ENCODE measurements around the gene KCNJ12.
"Not testable (repeated sequence)": the region's sequence is repeated elsewhere in the genome, so short reads cannot be mapped to it uniquely, and the experiment has no call there.

Gene KCNJ12

DNA sequence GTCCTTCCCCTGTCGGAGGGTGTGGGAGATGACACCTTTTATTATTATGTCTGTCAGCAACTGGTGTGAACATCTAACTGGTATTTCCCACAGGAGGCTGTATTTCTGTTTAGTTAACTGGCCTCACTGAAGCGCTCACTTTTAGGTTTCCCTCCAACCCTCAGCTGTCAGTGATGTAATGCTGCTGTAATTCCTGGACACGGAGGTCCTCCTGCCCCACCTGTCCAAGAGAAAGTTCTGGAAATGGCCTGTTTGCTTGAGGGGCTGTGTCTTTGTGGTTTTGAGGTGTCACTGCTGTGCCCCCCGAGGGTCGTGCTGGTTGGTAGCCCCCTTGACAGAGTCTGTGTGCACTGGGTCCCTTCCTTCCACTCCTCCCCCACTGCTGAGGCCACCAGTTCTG lies 11.5 kb downstream of the KCNJ12 start:
- no peak for DNase-seq (ENCODE audit: low spot score)

DNA sequence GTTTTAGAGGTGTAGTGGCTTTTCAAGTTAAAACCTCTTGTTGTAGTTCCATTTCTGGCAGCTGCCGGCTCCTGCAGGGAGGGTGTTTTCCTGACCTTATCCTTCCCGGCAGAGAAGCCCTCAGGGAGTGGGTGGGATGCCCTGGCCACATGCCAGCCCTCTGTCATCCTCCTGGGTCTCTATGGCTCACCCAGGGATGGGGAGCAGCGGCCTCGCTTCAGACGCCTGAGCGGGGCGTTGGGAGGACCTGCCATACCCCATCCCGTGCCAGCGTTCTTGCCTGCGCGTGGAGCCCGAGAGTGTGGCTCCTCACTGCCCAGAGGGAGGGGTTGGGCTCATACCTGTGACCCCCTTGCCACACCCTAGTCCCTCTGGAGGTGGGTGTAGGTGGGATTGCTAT lies 11.9 kb downstream of the KCNJ12 start:
- DNase-seq (ENCODE audit: low spot score) = no peak

DNA sequence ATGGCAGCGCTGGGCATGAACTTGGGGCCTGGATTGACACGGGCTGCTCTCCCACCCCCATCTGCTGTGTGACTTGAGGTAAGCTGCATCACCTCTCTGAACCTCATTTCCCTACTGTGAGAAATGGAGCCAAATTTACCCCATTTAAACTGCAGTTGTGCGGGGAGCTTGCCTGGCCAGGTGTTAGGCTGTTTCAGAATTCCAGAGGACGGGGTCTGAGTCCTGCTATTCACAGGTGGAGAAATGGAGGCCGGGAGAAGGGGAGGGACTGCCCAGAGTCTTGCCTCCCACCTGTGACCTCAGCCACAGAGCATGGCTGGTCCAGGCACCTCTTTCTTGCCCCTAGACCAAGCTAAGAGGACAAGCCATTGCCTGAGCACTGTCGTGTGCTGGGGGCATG lies 12.8 kb downstream of the KCNJ12 start:
- no peak for DNase-seq (ENCODE audit: low spot score)

DNA sequence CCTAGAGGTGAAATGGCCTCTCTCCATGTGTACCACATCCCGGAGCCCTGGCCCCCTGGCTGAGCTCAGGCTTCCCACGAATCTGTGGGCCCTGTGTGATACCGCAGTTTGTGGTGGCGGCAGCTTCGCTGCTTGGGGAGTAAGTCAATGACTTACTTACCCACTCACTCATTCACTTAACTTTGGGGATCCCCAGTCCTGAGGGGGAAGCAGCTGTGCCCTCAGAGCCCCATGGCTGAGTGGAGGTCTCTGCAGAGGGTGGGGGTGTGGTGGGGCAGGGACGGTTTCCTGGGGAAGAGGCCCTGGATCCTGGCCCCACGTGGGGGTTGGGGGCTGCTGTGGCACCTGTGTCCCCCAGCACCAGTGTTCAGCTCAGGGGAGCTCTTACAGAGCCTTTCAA lies 13.2 kb downstream of the KCNJ12 start:
- no peak for DNase-seq (ENCODE audit: low spot score)

DNA sequence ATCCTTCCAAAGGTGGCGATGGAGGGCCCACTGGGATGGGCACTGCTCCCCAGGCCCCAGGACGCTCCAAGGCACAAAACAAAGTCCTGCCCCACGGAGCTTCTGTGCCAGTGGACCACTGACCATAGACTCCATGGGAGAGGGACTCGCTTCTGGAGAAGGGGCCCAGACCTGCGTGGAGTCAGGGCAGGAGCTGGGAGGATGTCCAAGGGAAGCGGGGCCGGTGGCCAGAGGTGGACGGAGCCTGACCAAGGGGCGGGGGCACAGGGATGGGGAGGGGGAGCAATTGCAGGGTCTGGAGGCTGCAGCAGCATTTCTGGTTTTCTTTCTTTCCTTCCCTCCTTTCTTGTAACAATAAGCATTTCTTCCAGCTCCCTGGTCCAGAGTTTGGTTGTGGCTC lies 14.1 kb downstream of the KCNJ12 start:
- no peak for DNase-seq (ENCODE audit: low spot score)

DNA sequence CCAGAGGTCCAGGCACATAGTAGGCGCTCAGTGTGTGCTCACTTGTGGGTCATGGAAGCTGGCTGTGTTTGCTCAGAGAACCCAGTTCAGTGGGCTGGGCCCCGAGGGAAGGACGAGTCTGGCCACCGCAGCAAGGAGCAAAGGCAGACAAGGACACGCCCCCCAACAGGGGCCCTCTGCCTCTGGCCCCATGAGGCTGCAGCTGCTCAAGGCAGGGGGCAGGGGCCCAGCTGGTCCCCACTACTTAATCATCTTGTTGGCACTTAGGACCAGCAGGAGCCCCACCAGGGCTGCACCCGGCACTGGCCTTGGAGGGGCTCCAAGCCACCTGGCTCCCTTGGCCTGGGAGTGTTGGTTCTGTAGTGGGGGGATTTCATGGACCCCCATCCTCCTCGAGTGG lies 16.1 kb downstream of the KCNJ12 start:
- DNase-seq (ENCODE audit: low spot score) = no peak

DNA sequence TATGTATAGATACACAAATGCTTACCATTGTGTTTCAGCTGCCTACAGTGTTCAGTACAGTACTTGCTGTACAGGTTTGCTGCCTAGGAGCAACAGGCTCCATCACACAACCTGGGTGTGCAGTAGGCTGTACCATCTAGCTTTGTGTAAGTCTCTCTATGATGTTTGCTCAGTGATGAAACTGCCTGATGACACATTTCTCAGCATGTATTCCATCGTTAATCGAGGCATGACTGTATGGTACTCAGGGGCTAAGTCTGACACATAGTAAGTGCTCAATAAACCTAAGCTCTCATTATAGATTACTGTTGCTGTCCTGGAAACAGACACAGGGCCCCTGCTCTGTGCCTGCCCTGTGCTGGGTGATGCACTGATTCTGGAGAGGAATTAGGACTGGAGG lies 18.1 kb downstream of the KCNJ12 start:
- DNase-seq (ENCODE audit: low spot score) = no peak

DNA sequence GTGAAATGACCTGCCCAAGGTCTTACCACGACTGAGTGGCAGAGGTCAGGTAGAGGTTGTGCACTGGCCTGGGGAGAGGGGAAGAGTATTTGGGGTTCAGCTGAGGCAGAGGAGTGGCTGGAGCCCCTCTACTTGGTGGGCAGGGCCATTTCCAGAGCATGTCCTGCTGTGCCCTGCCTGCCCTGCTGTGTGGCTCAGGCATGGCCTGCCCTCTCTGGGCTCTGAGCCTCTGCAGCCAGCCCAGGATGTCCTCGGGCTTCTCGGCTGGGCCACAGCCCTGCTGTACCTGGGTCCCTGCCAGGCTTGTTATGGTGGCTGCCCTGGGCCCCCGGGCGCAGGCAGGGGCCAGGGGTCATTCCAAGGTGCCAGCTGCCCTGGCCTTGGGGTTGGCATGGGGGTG lies 19.6 kb downstream of the KCNJ12 start:
- DNase-seq (ENCODE audit: low spot score) = no peak

DNA sequence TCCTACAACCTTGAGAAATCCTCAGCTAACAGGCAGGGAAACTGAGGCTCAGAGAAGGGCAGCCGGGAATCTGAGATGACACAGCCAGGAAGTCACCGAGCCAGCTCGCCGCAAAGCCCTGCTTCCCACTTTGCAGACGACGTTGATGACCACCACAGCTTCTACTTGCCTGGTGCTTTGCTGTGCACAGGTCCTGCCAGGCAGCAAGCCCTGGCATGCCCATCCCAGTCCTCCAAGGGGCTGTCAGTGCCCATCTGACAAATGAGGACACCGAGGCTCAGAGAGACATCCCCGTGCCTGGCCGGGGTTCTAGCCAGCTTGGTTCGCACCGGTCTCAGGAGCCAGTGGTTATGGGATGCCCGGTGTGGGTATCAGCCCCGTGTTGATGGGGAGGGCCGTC lies 20.1 kb downstream of the KCNJ12 start:
- DNase-seq (ENCODE audit: low spot score) = no peak

DNA sequence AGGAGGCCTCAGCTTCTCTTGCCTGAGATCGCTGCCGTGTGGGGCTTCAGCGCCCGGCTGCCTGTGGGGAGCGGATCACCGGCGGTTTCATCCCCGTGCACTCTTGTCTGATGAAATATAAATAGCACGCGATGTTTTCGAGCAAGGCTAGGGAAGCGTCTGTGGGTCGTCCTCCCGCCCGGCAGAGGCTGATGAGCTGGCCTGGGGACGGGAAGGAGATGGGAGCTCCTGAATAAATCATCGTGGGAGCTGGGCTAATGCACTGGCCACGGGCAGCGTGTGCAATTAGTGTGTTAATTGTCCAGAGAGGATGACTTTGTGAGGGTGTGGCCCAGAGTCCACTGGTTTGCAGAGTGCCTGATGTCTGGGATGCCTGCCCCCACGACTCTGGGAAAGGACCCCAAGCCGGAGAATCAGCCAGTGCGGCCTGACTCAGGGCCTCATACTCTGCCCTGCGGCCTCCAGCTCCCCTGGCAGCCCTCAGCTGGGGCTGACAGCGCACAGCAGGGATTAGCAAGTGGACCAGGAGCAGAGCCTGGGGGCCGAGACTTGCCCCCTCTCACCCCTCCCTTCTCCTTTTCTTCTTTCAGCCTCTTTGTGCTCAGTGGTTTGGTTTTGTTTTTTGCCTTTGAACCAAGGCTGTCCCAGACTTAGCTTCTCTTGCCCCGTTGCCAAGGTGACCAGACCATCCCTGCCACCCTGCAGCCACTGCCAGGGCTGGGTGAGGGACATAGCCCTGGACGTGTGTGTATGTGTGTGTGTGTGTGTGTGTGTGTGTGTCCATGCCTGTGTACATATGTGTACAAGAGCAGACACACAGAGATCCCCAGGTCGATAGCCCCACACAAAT lies 21.4 kb downstream of the KCNJ12 start:
- no peak for DNase-seq (ENCODE audit: low spot score)

DNA sequence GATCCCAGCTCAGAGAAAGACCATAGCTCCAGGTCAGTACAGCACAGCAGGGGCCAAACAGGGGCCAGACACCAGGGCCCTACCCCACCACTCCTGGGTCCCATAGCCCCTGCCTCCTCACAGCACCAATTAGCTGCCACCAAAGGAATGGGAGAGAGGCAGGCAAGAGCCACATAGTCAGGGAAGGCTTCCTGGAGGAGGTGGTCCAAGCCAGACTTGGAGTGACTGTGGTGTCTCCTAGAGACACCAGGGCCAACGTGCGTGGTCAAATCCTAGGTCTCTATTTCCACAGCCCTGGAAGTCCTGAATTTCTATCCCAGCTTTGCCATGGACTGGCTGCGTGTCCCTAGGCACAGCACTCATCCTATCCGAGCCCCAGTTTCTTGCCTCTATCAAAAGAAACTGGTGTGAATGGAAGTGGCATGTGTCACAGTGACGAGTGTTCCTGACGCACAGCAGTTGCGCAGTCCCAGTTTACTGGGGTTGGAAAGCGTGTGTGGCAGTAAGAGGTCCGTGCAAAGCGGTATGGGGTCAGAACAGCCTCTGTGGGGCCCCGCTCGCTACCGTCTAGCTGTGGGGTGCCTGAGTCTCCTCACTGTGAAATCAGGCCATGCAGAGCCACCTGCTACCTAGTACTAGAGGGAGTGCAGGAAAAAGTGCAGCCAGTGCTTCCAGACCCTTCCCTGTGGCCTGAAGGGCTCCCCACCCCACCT lies 23.5 kb downstream of the KCNJ12 start:
- no peak for DNase-seq (ENCODE audit: low spot score)

DNA sequence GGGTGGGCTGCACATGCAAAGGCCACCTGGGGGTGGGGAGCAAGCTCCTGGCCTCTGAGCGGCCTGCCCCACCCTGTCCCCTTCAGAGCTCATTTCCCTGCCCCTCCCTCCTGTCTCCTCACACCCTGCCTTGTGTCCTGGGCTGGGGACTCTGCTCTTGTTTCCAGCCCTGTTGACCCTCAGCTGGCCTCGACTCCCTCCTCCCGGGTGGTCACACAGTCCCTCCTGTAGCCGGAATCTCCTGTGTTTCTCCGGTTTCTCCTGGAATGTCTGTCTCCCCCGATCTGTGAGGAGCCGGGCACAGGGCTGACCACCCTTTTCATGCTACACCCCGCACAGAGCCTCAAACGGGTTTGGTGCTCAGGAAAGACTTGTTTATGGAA lies 24.0 kb downstream of the KCNJ12 start:
- DNase-seq (ENCODE audit: low spot score) = not testable (repeated sequence)

DNA sequence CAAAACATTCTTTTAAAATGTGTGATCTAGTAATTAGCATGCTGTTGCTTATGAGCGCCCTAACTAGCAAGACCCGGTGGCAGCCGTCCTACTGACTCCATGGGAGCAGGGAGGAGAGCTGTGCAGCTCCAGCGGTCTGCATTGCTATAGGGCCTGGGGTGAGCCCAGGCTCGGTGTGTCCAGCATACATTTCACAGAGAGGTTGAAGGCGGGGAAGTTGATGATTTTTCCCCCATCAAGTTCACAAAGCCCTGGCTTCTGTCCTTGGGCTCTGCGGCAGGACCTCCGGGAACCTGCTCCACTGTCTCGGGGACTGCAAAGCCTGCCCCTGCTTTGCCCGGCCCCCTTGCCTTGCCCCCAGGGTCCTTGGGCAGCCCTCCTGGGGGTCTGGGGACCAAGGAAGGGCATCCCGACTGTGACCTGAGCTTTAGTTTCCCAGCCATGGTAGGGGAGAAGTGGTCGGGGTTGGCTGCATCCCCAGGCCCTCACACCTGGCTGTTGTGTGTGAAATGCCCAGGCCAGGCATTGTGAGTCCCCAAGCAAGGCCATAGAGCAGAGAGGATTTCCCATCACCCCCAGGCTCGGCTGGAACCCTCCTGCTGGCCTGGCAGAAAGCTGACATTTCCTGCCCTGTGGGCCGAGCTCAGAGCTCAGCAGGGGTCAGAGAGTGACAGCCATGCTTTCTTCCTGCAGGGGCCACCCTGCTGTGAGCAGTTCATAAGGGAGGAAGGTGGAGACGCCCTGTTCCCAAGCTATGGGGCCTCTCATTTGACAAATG lies 24.8 kb downstream of the KCNJ12 start:
- no peak for DNase-seq (ENCODE audit: low spot score)

DNA sequence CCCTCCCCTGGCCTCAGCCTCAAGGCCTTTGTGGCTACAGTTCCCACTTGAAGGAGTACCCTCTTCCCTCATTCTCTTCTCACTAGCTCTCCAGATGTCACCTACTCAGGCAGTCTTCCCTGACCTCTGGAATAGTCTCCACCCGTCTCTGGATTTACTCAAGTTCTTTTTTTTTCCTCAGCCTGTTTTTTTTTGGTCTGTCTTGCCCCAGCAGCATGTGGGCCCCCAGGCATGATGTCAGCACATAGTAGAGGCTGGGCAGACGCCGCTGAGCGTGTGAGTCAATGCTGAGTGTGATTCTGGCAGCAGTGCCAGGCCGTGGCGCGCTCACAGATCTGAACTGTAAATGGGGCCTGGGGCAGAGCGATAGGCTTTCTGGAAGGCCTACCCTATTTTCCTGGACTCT lies 26.0 kb downstream of the KCNJ12 start:
- peak; percentile 17 for DNase-seq (ENCODE audit: low spot score)

DNA sequence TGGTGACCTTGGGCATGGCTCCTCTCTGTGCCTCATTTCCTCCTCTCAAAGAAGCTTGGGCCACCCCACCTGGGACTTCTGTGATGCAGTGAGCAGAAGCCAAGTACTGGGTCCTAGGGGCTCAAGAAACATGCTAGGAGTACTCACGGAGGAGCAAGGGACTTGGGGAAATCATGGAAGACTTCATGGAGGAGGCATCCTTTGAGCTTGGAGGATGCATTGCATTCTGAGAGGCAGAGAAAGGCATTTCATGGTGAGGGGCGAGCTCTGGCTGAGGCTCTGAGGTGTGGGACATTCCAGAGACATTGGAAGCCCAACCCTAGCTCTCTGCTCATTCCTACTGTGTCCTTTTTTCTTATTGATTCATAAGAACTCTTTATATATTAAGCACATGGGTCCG lies 26.8 kb downstream of the KCNJ12 start:
- not testable (repeated sequence) for DNase-seq (ENCODE audit: low spot score)

DNA sequence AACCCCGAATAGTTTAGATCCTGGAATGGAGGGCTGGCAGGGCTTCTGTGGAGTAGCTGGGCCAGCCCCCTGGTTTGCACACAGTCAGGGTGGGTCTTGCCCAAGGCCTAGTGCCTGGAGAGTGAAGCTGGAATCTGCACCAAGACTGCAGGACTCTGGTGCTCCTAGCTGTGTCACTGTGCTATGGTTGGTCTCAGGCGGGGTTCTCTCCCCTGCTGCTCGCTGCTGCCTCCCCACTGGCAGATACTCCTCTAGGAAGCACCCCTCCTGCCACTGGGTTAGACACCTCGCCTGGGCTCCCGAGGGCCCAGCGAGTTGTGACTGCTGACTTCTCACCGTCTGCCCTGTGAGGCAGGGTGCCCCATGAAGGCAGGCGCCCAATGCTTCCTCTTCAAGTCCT lies 27.9 kb downstream of the KCNJ12 start:
- DNase-seq (ENCODE audit: low spot score) = not testable (repeated sequence)

DNA sequence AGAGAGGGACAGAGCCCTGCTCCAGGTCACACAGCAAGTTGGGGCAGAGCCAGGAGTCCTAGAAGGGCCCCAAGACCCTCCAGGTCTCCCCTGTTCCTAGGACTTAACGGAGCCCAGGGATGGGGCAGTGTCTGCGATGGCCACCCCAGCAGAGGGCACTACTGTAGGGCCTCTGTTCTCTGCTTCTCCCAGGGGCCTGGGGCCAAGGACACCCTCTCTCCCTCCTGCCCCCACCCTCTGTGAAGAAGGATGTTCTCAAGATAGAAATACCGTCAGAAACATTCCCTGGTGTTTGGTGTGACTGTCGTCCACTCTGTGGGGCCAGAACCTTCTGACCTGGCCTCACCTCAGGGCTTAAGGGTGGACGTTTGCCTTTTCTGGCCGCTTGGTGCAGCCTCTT lies 28.4 kb downstream of the KCNJ12 start:
- not testable (repeated sequence) for DNase-seq (ENCODE audit: low spot score)

DNA sequence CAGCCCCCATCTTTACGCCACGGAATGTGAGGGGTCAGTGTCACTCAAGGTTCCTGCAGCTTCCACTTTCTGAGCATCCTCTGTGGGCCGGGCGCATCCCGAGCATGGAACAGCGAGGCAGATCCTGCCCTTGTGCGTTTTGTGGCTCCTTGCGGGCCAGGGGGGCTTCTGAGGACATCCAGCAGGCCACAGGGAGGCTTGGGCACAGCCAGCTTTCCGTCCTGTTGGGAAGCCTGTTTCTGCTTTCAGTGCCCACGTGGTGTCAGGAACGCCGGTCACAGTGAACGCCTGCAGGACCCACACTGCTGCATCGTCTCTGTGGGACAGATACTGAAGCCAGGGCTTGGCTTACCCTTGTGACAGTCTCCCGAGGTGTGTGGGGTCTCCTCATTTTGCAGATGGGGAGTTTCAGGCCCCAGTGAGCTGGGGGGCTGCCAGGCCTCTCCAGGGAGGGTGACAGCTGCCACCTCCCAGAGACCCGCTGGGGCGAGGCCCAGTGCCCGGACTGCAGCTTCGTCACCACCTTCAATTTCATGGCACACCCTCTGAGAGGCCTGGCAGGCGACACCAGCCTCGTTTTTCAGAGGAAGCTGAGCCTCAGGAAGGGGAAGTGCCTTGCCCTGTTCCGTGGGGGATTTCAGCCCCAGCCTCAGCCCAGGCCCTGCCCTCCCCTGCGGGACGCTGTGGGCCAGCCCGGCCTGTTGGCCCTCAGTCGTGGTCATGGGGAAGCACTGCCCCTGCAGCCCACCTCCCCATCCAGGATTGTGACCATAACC lies 29.0 kb downstream of the KCNJ12 start:
- not testable (repeated sequence) for DNase-seq (ENCODE audit: low spot score)

DNA sequence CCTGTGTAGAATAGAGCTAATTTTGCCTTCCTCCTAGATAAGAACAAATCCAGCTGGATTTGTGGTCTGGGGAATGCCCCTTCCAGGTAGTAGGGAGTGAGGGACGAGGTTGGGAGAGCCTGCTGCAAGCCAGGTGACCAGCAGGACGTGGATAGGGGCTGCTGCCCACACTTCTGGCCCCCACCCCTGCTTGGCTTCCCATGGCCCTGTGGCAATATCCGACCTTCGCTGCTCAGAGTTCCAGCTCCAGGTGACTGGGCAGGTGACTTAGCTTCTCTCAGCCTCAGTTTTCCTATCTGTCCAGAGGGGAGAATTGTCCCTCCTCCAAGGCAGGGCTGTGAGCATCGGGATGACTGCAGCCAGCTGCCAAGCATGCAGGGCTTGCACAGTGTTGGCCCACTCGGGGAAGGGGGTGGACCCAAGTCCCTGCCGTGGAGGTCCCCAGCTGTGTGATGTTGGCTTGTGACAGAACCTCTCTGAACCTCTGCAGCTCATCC lies 29.8 kb downstream of the KCNJ12 start:
- not testable (repeated sequence) for DNase-seq (ENCODE audit: low spot score)

DNA sequence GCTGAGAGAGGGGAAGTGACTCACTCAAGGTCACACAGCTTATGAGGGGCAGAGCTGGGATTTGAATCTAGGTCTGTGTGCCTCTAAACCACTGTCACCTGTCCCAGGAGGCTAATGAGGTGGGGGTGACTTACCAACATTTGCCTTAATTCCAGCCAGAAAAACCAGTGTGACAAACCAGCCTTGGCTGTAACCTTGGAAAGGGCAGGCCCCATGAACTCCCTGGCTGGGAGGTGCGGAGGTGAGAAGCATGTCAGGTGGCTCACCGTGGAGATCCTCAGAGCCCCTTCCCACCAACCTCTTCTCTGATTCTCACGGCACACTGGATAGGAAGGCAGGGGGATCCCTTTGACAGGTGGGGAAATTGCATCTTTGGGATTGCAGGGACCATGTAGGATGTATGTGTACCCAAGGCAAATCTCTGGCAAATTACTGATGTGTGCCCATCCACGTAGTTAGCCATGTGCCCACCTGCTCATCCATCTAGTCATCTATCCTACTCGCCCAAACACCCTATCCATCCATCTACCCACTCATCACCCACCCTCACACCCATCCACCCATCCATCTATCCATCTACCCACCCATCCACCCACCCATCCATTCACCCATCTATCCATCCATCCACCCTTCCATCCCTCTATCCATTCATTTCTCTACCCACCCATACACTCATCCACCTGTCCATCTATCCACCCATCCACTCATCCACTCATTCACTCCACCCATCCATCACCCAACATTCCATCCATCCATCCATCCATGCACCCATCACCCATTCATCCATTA lies 30.7 kb downstream of the KCNJ12 start:
- not testable (repeated sequence) for DNase-seq (ENCODE audit: low spot score)

DNA sequence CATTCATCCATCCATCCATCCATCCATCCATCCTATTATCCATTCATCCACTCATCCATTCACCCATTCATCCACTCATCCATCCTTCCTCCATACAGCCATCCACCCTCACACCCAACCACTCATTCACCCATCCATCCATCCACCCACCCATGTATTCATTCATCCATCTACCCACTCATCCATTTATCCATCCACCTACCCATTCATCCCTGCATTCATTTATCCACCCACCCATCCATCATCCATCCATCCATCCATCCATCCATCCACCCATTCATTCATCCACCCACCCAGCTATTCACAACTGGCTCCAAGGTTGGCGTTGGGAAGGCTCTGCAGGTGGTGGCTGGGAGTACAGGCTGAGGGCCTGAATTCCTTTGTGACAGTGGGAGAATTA lies 31.6 kb downstream of the KCNJ12 start:
- DNase-seq (ENCODE audit: low spot score) = not testable (repeated sequence)
